Uterus (tissue), 4 donors: ENCODE results near the gene MOB3C. TPM values are rescaled to one million over a fixed set of nuclear protein-coding genes. Genes with fewer than 3 reads are reported as not detected.
A peak's percentile ranks its signal among the peaks of the same experiment; 100 is the strongest.

Experiments
- DNase-seq, 2 donors: peaks; one replicate each; pipeline ENCODE4 v3.0.0-alpha.2; 2019 to 2020
- H3K27ac ChIP-seq, 2 donors: fragments of 200-600 bp; sonication (generic); 1 replicate in 1 of 2; 2 replicates in 1 of 2; pipeline ENCODE4 v1.5.1; 2016 to 2018
- H3K27me3 ChIP-seq, 2 donors: fragments of 200-600 bp; sonication (generic); one replicate each; pipeline ENCODE4 v1.5.1; 2018 to 2019; ENCODE audit warnings: control low read depth in 1 of 2
- H3K36me3 ChIP-seq, 2 donors: fragments of 200-600 bp; sonication (generic); one replicate each; pipeline ENCODE4 v1.5.1; 2019; ENCODE audit warnings: control low read depth in 1 of 2
- H3K4me1 ChIP-seq, 2 donors: fragments of 200-600 bp; sonication (generic); one replicate each; pipeline ENCODE4 v1.5.1; 2018 to 2019; ENCODE audit warnings: control low read depth in 1 of 2
- H3K4me3 ChIP-seq, 2 donors: fragments of 200-600 bp; sonication (generic); 1 replicate in 1 of 2; 2 replicates in 1 of 2; pipeline ENCODE4 v1.5.1; 2018 to 2019; ENCODE audit warnings: mild to moderate bottlenecking in 1 of 2
- H3K9me3 ChIP-seq, 2 donors: fragments of 200-600 bp; sonication (generic); one replicate each; pipeline ENCODE4 v1.5.1; 2019; ENCODE audit warnings: control low read depth in 1 of 2
- POLR2A ChIP-seq, 2 donors: fragments of 450-650 bp; IDR thresholded peaks; one replicate each; pipeline ENCODE4 v1.6.1; 2016; ENCODE audit warnings: antibody characterized with exemption in 2 of 2, mild to moderate bottlenecking in 1 of 2, moderate library complexity in 1 of 2
- intact Hi-C: fragments of 100-400 bp; cut with DNase I; formaldehyde crosslinking; loops from one replicate; pipeline ENCODE4 v1.15.1; 2023; ENCODE audit warnings: low total_unique reads
- total RNA-seq, 4 donors: library from RNA; depleted of rRNA in 3 of 4; stranded (reverse); fragments of >200 nt in 3 of 4; gene quantifications; one replicate each; pipeline versions ENCODE4 v1.1.0 to v1.2.4, GENCODE V29; 2014 to 2023
- TF ChIP-seq, protein P1 (sequence below), 4 experiments: fragments of 200-600 bp in 2 of 4; fragments of 450-650 bp in 2 of 4; sonication (generic) in 2 of 4; IDR thresholded peaks; one replicate each; pipeline ENCODE4 v1.5.1; 2016 to 2019; ENCODE audit warnings: antibody characterized with exemption in 4 of 4, mild to moderate bottlenecking in 2 of 4, moderate library complexity in 1 of 4
- donor health status: DM: yes; HTN: yes; CAD: no.

Gene MOB3C
- total RNA-seq, 4 donors from 2014 or later: 6.9 to 22.5 (median 16.6) TPM

DNA sequence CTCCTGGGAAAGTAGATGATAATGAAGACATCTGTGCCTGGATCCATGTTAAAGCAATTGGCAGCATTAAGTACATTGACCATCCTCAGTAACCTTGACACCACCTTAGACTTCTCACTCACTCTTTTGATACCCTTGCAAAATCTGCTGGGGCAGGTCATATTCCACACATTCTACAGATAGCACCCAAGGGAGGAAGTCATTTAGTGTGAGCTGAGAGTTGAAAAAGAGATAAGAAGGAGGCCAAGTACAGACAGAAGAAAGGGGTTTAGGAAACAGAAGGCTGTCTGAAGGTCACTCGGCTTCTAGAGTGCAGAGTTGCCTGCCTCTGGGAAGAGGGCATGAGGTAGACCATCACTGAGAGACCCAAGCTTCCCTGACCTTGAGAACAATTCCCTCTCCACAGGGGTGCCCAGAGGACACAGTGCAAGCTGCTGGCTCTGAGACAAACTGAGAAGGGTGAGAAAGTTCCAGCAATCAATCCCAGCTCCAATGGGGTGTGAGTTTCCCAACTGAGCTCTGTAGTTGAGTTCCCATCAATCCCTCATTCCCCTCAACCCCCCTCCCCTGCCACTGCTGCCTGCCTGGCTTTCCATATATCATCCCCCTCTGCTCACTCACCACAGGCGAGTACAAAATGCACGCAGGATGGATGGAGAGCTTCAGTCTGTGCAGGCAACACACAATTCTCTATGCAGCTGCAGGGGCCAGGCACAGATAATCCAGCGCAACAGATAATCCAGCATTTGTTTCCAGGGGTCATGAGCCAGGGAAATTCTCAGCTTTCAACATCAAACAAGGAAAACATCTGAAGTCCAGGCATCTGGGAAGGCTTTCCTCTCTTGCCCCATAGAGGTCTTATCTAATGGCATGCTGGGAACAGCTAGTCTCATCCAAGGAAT is 7.4 kb upstream of the MOB3C start:
- no peaks in the 10 kb centered on the region for H3K36me3 ChIP-seq
- H3K27ac ChIP-seq: no peak overlapping the region
- DNase-seq: no peak
- H3K4me1 ChIP-seq: no peaks in the 10 kb centered on the region
- no peak overlapping the region for H3K4me3 ChIP-seq
- H3K9me3 ChIP-seq: no peaks in the 10 kb centered on the region
- no peaks in the 10 kb centered on the region for H3K27me3 ChIP-seq
- intact Hi-C loops: no loop called here
- TF ChIP-seq POLR2A (IDR thresholded peaks at IDR 0.05): no peak
- TF ChIP-seq, protein P1, sequence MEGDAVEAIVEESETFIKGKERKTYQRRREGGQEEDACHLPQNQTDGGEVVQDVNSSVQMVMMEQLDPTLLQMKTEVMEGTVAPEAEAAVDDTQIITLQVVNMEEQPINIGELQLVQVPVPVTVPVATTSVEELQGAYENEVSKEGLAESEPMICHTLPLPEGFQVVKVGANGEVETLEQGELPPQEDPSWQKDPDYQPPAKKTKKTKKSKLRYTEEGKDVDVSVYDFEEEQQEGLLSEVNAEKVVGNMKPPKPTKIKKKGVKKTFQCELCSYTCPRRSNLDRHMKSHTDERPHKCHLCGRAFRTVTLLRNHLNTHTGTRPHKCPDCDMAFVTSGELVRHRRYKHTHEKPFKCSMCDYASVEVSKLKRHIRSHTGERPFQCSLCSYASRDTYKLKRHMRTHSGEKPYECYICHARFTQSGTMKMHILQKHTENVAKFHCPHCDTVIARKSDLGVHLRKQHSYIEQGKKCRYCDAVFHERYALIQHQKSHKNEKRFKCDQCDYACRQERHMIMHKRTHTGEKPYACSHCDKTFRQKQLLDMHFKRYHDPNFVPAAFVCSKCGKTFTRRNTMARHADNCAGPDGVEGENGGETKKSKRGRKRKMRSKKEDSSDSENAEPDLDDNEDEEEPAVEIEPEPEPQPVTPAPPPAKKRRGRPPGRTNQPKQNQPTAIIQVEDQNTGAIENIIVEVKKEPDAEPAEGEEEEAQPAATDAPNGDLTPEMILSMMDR (IDR thresholded peaks at IDR 0.05): no peak

DNA sequence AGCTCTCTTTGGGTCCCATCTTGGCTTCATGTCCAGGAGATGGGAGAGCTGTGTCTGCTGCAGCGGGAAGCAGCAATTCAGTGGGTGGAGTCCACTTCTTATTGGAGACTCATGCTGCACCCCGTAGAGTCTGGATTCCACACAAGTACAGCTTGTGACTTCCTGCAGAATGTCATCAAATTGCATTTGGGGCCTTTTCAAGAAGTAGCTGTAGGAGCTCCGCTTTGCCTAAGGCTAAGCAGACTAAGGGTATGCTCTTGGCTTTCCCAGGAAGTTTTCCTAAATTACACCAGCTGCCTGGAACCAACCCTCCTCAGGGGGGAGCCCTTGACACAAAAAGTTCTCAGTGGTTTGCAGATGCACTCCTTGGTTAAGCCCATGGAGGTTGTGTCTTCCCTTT is 5.7 kb upstream of the MOB3C start:
- intact Hi-C loops: no loop called here
- no peaks in the 10 kb centered on the region for H3K9me3 ChIP-seq
- TF ChIP-seq POLR2A (IDR thresholded peaks at IDR 0.05): no peak
- TF ChIP-seq, protein P1 (IDR thresholded peaks at IDR 0.05): peak in 1 of 4 experiments; percentile 22
- H3K4me3 ChIP-seq: no peak overlapping the region
- H3K4me1 ChIP-seq: no peaks in the 10 kb centered on the region
- H3K36me3 ChIP-seq: no peaks in the 10 kb centered on the region
- DNase-seq: no peak
- H3K27me3 ChIP-seq: no peaks in the 10 kb centered on the region
- H3K27ac ChIP-seq: no peak overlapping the region

DNA sequence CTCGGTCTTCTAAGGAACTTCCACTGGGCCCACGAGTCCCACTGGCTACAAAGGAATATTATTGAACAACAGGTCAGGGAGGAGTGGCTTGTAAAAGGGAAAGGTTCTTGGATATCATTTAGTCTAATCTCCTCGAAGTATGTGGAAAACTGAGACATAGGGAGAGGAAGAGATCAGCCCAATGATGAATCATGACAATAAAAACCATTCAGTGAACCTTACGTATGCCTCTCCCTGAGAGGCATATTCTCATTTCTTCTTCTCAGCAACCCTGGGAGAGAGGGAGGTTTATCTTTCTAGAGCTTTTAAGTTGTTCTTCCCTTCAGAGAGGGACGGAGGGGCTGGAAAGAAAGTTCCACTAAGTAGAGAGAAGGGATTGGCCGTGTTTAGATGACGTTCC is 5.3 kb upstream of the MOB3C start:
- no peak for DNase-seq
- intact Hi-C loops: no loop called here
- H3K4me1 ChIP-seq: no peaks in the 10 kb centered on the region

DNA sequence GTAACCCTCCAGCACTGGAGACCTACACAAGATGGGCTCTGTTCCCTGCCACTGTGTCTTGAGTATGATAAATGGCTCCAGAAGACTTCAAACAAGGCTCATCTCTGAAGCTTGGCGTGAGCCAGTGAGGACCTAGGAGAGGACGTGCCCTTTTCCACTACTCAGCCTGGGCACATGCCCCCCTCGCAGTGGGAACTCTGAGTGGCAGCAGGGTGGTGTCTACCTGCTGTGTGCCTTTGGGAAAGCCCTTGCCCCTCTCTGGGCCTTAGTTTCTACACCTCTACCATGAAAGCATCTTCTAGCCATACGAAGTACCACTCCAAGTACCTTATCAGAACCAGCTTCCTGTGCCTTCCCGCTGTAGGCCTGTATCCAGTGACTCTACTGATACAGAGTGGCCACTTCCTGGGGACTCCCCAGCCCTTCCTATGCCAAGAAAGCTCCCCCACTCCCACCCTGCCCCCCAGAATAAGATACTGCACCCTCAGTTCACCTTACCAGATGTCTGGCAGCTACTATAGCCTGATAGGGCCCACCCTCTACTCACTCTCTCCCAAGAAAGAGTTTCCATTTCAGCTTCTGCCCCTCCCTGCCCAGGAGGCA is 3.1 kb upstream of the MOB3C start:
- Histone ChIP-seq H3K4me1 (peaks cover 0 to 6% of the 10 kb centered on the region in 2 donors), H3K36me3 (no peaks in the 10 kb centered on the region), H3K27me3 (no peaks in the 10 kb centered on the region), H3K27ac (no peak overlapping the region), H3K4me3 (no peak overlapping the region), H3K9me3 (no peaks in the 10 kb centered on the region)
- DNase-seq: no peak
- intact Hi-C loops: no loop called here
- TF ChIP-seq, protein P1 (IDR thresholded peaks at IDR 0.05): no peak
- no peak for TF ChIP-seq POLR2A (IDR thresholded peaks at IDR 0.05)

More for the DNA sequence above, 5.3 kb upstream of the MOB3C start:
- H3K4me3 ChIP-seq: no peak overlapping the region
- no peaks in the 10 kb centered on the region for H3K27me3 ChIP-seq
- H3K27ac ChIP-seq: no peak overlapping the region
- TF ChIP-seq, protein P1 (IDR thresholded peaks at IDR 0.05): no peak
- no peak for TF ChIP-seq POLR2A (IDR thresholded peaks at IDR 0.05)
- H3K9me3 ChIP-seq: no peaks in the 10 kb centered on the region
- no peaks in the 10 kb centered on the region for H3K36me3 ChIP-seq
